HCT116 (cell line): ENCODE measurements around the gene NUDC. TPM values are rescaled to one million over a fixed set of nuclear protein-coding genes. Genes with fewer than 3 reads are reported as not detected.

Source experiments
- ATAC-seq: fragments of 200-7000 bp; cut with Tn5 transposase; 2 replicates; pipeline ENCODE4 v1.9.1; 2020; ENCODE audit warnings: mild to moderate bottlenecking, moderate library complexity
- BruUV-seq: library from RNA; stranded (reverse); fragments of 400-500 nt; replicated peaks from 2 replicates; lab custom pipeline; 2021; lab: Mats Ljungman, UMichigan
- CTCF ChIA-PET: fragments of 300-600 bp; sonication (Branson Sonifier 250); formaldehyde crosslinking; loops from one replicate; lab custom pipeline; 2021; ENCODE audit warnings: antibody characterized with exemption; lab: Charles Lee
- POLR2A ChIA-PET: fragments of 300-600, 350-600 bp; sonication (Branson Sonifier 250); formaldehyde crosslinking; loops from one replicate; lab custom pipeline; 2021; ENCODE audit warnings: antibody characterized with exemption; lab: Charles Lee
- RAD21 ChIA-PET, 2 experiments: fragments of 300-600 bp; sonication (Branson Sonifier 250); formaldehyde crosslinking; loops; one replicate each; lab custom pipeline; 2023; ENCODE audit warnings: low total read pairs in 2 of 2; ENCODE audit not compliant: uncharacterized antibody in 2 of 2, unreplicated experiment in 2 of 2, low non-redundant PET in 1 of 2; lab: Charles Lee
- DNase-seq: peaks from one replicate; pipeline ENCODE4 v3.0.0-alpha.2; 2010; ENCODE audit warnings: low read depth, low spot score
- H2AFZ ChIP-seq: fragments of 200-600 bp; shearing (Covaris generic), sonication (generic); 2 replicates; pipeline ENCODE4 v1.6.1; 2017; ENCODE audit warnings: low read depth, mixed run types, mixed read lengths, antibody characterized with exemption, low read length; ENCODE audit not compliant: poor library complexity, severe bottlenecking
- H3K27ac ChIP-seq: 2 replicates; pipeline ENCODE4 v1.5.1; 2012; ENCODE audit warnings: low read depth, low read length
- H3K27me3 ChIP-seq: fragments of 200-600 bp; sonication (generic); 2 replicates; pipeline ENCODE4 v1.6.1; 2016; ENCODE audit warnings: mixed run types, low read length, mixed read lengths; ENCODE audit not compliant: insufficient read depth
- H3K36me3 ChIP-seq, 2 experiments: fragments of 200-500 bp in 1 of 2; fragments of 200-600 bp in 1 of 2; sonication (Bioruptor generic) in 1 of 2; sonication (generic) in 1 of 2; 2 replicates each; pipeline versions ENCODE4 v1.5.1 to v1.6.1; 2014 to 2016; ENCODE audit warnings: low read length in 2 of 2, inconsistent platforms in 1 of 2, mixed read lengths in 1 of 2, mixed run types in 1 of 2; ENCODE audit not compliant: insufficient read depth in 2 of 2, control insufficient read depth in 1 of 2
- H3K4me1 ChIP-seq, 2 experiments: fragments of 200-600 bp in 1 of 2; sonication (generic) in 1 of 2; 2 replicates each; pipeline versions ENCODE4 v1.5.1 to v1.6.1; 2012 to 2017; ENCODE audit warnings: low read length in 2 of 2, inconsistent platforms in 1 of 2, mild to moderate bottlenecking in 1 of 2, mixed read lengths in 1 of 2, mixed run types in 1 of 2, moderate library complexity in 1 of 2; ENCODE audit not compliant: insufficient read depth in 2 of 2, control insufficient read depth in 1 of 2
- H3K4me2 ChIP-seq: fragments of 200-600 bp; sonication (generic); 2 replicates; pipeline ENCODE4 v1.6.1; 2017; ENCODE audit warnings: mixed run types, low read length, mixed read lengths
- H3K4me3 ChIP-seq, 2 experiments: fragments of 200-600 bp in 1 of 2; sonication (generic) in 1 of 2; replicated peaks in 1 of 2; 2 replicates each; pipeline ENCODE4 v1.5.1; 2011 to 2016; ENCODE audit warnings: low read length in 2 of 2, control low read depth in 1 of 2, low read depth in 1 of 2, mild to moderate bottlenecking in 1 of 2, mixed read lengths in 1 of 2, mixed run types in 1 of 2
- H3K79me2 ChIP-seq: fragments of 200-600 bp; sonication (generic); 2 replicates; pipeline ENCODE4 v1.6.1; 2017; ENCODE audit warnings: mild to moderate bottlenecking, mixed run types, low read length, moderate library complexity, mixed read lengths; ENCODE audit not compliant: insufficient read depth
- H3K9ac ChIP-seq: fragments of 200-600 bp; sonication (generic); 2 replicates; pipeline ENCODE4 v1.6.1; 2016; ENCODE audit warnings: low read length, mixed read lengths
- H3K9me2 ChIP-seq: fragments of 200-600 bp; sonication (generic), shearing (Covaris generic); 2 replicates; pipeline ENCODE4 v1.6.1; 2017; ENCODE audit warnings: mixed run types, mild to moderate bottlenecking, moderate library complexity; ENCODE audit not compliant: insufficient read depth
- H3K9me3 ChIP-seq, 2 experiments: fragments of 200-500 bp in 1 of 2; fragments of 200-600 bp in 1 of 2; sonication (Bioruptor generic) in 1 of 2; sonication (generic) in 1 of 2; 2 replicates each; pipeline ENCODE4 v1.6.1; 2014 to 2017; ENCODE audit warnings: low read length in 2 of 2, mixed read lengths in 2 of 2, inconsistent platforms in 1 of 2, low read depth in 1 of 2, mild to moderate bottlenecking in 1 of 2, mixed run types in 1 of 2, moderate library complexity in 1 of 2; ENCODE audit not compliant: control insufficient read depth in 1 of 2, insufficient read depth in 1 of 2
- H4K20me1 ChIP-seq: fragments of 200-600 bp; sonication (generic), shearing (Covaris generic); 2 replicates; pipeline ENCODE4 v1.6.1; 2017; ENCODE audit warnings: mixed run types, mild to moderate bottlenecking, moderate library complexity; ENCODE audit not compliant: insufficient read depth
- EGR1 ChIP-seq: IDR thresholded peaks from 2 replicates; pipeline ENCODE4 v1.6.1; 2012; ENCODE audit warnings: low read depth
- EZH2 ChIP-seq: fragments of 200-600 bp; sonication (generic); IDR thresholded peaks from 2 replicates; pipeline ENCODE4 v1.6.1; 2017; ENCODE audit warnings: antibody characterized with exemption, mixed run types
- EZH2phosphoT487 ChIP-seq: fragments of 200-600 bp; IDR thresholded peaks from 2 replicates; pipeline ENCODE4 v1.6.1; 2018; ENCODE audit warnings: antibody characterized with exemption, borderline replicate concordance
- FOSL1 ChIP-seq: IDR thresholded peaks from 2 replicates; pipeline ENCODE4 v1.6.1; 2012; ENCODE audit warnings: low read depth
- JUND ChIP-seq: IDR thresholded peaks from 2 replicates; pipeline ENCODE4 v1.6.1; 2012
- POLR2A ChIP-seq: IDR thresholded peaks from 2 replicates; pipeline ENCODE4 v1.7.0; 2011; ENCODE audit warnings: borderline replicate concordance; ENCODE audit not compliant: insufficient read depth, insufficient read length; ENCODE audit errors: extremely low read depth
- POLR2AphosphoS5 ChIP-seq: IDR thresholded peaks from 2 replicates; pipeline ENCODE4 v1.6.1; 2011; ENCODE audit warnings: mild to moderate bottlenecking, low read depth, low read length, moderate library complexity
- SIN3A ChIP-seq: IDR thresholded peaks from 2 replicates; pipeline ENCODE4 v1.6.1; 2012; ENCODE audit warnings: low read depth
- SP1 ChIP-seq: IDR thresholded peaks from 2 replicates; pipeline ENCODE4 v1.6.1; 2012; ENCODE audit warnings: low read depth
- SRF ChIP-seq: IDR thresholded peaks from 2 replicates; pipeline ENCODE4 v1.6.1; 2012; ENCODE audit warnings: low read depth
- TCF7L2 ChIP-seq: IDR thresholded peaks from 2 replicates; pipeline ENCODE4 v1.7.0; 2011; ENCODE audit warnings: borderline replicate concordance, inconsistent platforms; ENCODE audit not compliant: insufficient read depth, insufficient read length; ENCODE audit errors: extremely low read depth
- YY1 ChIP-seq: IDR thresholded peaks from 2 replicates; pipeline ENCODE4 v1.6.1; 2011; ENCODE audit warnings: low read length, low read depth, moderate library complexity, mild to moderate bottlenecking; ENCODE audit not compliant: insufficient replicate concordance; ENCODE audit errors: extremely low read depth
- ZFX ChIP-seq: fragments of 450-650 bp; IDR thresholded peaks from 2 replicates; pipeline ENCODE4 v1.6.1; 2017
- intact Hi-C: fragments of 100-400 bp; cut with micrococcal nuclease; formaldehyde crosslinking; loops from 2 replicates; pipeline ENCODE4 v1.10.0; 2022
- total RNA-seq: library from RNA; stranded (reverse); gene quantifications from one replicate; pipeline ENCODE4 v1.2.1, GENCODE V29; 2021; ENCODE audit not compliant: unreplicated experiment
- TF ChIP-seq, protein P1 (sequence below): IDR thresholded peaks from 2 replicates; pipeline ENCODE4 v1.6.1; 2012
- TF ChIP-seq, protein P2 (sequence below): IDR thresholded peaks from 2 replicates; pipeline ENCODE4 v1.6.1; 2011; ENCODE audit warnings: mild to moderate bottlenecking, low read length, moderate library complexity; ENCODE audit not compliant: insufficient replicate concordance; ENCODE audit errors: extremely low read depth
- TF ChIP-seq, protein P3 (sequence below): IDR thresholded peaks from 2 replicates; pipeline ENCODE4 v1.6.1; 2012
- TF ChIP-seq, protein P4 (sequence below), 3 experiments: fragments of 200-600 bp in 1 of 3; sonication (generic) in 1 of 3; IDR thresholded peaks in 2 of 3; conservative IDR thresholded peaks in 1 of 3; 2 replicates each; pipeline ENCODE4 v1.5.1; 2012 to 2017; ENCODE audit warnings: low read depth in 2 of 3, low read length in 2 of 3, antibody characterized with exemption in 1 of 3, borderline replicate concordance in 1 of 3, control low read depth in 1 of 3, mild to moderate bottlenecking in 1 of 3, mixed read lengths in 1 of 3, mixed run types in 1 of 3, moderate library complexity in 1 of 3; ENCODE audit not compliant: insufficient read depth in 1 of 3

The NUDC gene
- total RNA-seq, 1 experiment from 2014 or later = 119 TPM

DNA sequence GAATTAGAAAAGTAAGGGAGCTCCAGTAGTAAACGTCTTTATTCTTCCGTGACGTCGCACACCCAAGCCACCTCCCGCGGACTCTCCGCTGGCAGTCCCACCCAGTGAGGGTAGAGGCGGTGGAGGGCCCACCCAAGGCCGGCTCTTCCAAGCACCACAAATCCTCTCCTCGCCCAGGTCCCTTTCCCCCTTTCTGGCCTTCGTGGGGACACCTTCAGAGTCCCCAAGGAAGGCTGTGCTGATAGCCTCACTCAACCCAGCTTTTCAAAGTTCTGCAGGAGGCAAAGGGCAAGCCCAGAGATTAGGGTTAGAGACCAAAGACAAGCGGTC lies 31.1 kb upstream of the NUDC start:
- peak overlapping the region; percentile 99 for H3K4me2 ChIP-seq
- ATAC-seq (peak; percentile 43), DNase-seq (no peak)
- H3K9me2 ChIP-seq = no peaks in the 10 kb centered on the region
- intact Hi-C loops = no loop called here
- H3K4me1 ChIP-seq = peaks cover 4 to 19% of the 10 kb centered on the region in 2 experiments; a peak in 3 of 4 replicates
- TF ChIP-seq POLR2A (peak; percentile 9), SIN3A (no peak)
- H3K36me3 ChIP-seq = peaks cover 14 to 46% of the 10 kb centered on the region in 2 experiments; a peak in 3 of 4 replicates
- no peaks in the 10 kb centered on the region for H3K9me3 ChIP-seq
- H4K20me1 ChIP-seq = peaks cover 2% of the 10 kb centered on the region; the same call in 1 of the 2 replicates
- no peaks in the 10 kb centered on the region for H3K27me3 ChIP-seq
- ChIA-PET CTCF (interaction anchor here (0.6 to 1.5 kb wide), 5 partner anchors 10 to 351 kb away, joined by 3 to 6 read pairs (median 3); partner anchors contain the start of gene GPATCH3), RAD21 (interaction anchor here in 1 of 2 experiments (0.8 kb wide), 1 partner anchor 9 kb away, joined by 3 read pairs; no protein-coding TSS in a partner anchor), POLR2A (interaction anchor here (0.9 to 2.3 kb wide), 8 partner anchors 8 to 101 kb away, joined by 3 to 17 read pairs (median 4); partner anchors contain the start of gene GPATCH3)
- peak overlapping the region; percentile 84 for H3K9ac ChIP-seq
- no peak overlapping the region for H2AFZ ChIP-seq
- H3K27ac ChIP-seq = peak overlapping the region; percentile 86
- peaks cover 43% of the 10 kb centered on the region for H3K79me2 ChIP-seq
- H3K4me3 ChIP-seq = peak overlapping the region; percentile 81 to 93
- BruUV-seq = TSS peak; percentile 90

DNA sequence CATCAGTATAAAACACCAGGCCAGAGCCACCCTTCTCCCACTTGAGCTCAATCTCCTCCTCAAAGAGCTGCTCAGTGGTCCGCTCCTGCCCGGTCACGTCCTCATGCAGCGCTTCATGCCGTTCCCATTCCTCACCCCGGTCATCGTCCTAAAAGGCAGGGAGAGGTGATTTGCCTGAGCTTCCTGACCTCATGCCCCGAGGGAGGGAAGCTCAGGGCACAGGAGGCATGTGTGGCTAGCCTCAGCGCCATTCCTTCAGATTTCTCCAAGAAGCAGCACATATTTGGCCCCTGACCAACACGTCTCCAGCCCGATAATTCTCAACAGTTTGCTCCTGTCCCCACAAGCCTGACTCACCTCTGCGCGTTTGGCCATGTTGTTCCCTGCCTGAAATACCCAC lies 27.3 kb upstream of the NUDC start:
- Histone ChIP-seq H3K4me1 (peaks cover 4 to 16% of the 10 kb centered on the region in 2 experiments; a peak in 3 of 4 replicates), H3K27ac (no peak overlapping the region), H3K9me3 (no peaks in the 10 kb centered on the region), H4K20me1 (no peaks in the 10 kb centered on the region), H3K27me3 (no peaks in the 10 kb centered on the region), H3K9ac (no peak overlapping the region), H3K4me2 (no peak overlapping the region), H3K9me2 (no peaks in the 10 kb centered on the region), H3K4me3 (no peak overlapping the region), H2AFZ (no peak overlapping the region), H3K79me2 (peaks cover 39% of the 10 kb centered on the region), H3K36me3 (peaks cover 14 to 32% of the 10 kb centered on the region in 2 experiments; a peak in 3 of 4 replicates)
- RAD21 ChIA-PET = no interaction called here
- POLR2A ChIA-PET = no interaction called here
- BruUV-seq = no TSS peak
- DNase-seq (no peak), ATAC-seq (no peak)
- intact Hi-C loops = no loop called here
- CTCF ChIA-PET = no interaction called here
- no peak for TF ChIP-seq EGR1
- TF ChIP-seq SRF = no peak
- no peak for TF ChIP-seq FOSL1
- no peak for TF ChIP-seq TCF7L2
- TF ChIP-seq, protein P1, sequence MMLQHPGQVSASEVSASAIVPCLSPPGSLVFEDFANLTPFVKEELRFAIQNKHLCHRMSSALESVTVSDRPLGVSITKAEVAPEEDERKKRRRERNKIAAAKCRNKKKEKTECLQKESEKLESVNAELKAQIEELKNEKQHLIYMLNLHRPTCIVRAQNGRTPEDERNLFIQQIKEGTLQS = no peak
- no peak for TF ChIP-seq EZH2phosphoT487
- TF ChIP-seq, protein P2, sequence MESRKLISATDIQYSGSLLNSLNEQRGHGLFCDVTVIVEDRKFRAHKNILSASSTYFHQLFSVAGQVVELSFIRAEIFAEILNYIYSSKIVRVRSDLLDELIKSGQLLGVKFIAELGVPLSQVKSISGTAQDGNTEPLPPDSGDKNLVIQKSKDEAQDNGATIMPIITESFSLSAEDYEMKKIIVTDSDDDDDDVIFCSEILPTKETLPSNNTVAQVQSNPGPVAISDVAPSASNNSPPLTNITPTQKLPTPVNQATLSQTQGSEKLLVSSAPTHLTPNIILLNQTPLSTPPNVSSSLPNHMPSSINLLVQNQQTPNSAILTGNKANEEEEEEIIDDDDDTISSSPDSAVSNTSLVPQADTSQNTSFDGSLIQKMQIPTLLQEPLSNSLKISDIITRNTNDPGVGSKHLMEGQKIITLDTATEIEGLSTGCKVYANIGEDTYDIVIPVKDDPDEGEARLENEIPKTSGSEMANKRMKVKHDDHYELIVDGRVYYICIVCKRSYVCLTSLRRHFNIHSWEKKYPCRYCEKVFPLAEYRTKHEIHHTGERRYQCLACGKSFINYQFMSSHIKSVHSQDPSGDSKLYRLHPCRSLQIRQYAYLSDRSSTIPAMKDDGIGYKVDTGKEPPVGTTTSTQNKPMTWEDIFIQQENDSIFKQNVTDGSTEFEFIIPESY = no peak
- TF ChIP-seq EZH2 = no peak
- no peak for TF ChIP-seq JUND
- TF ChIP-seq, protein P3, sequence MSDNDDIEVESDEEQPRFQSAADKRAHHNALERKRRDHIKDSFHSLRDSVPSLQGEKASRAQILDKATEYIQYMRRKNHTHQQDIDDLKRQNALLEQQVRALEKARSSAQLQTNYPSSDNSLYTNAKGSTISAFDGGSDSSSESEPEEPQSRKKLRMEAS = no peak
- TF ChIP-seq POLR2AphosphoS5 = no peak
- TF ChIP-seq ZFX = no peak
- no peak for TF ChIP-seq YY1
- TF ChIP-seq, protein P4, sequence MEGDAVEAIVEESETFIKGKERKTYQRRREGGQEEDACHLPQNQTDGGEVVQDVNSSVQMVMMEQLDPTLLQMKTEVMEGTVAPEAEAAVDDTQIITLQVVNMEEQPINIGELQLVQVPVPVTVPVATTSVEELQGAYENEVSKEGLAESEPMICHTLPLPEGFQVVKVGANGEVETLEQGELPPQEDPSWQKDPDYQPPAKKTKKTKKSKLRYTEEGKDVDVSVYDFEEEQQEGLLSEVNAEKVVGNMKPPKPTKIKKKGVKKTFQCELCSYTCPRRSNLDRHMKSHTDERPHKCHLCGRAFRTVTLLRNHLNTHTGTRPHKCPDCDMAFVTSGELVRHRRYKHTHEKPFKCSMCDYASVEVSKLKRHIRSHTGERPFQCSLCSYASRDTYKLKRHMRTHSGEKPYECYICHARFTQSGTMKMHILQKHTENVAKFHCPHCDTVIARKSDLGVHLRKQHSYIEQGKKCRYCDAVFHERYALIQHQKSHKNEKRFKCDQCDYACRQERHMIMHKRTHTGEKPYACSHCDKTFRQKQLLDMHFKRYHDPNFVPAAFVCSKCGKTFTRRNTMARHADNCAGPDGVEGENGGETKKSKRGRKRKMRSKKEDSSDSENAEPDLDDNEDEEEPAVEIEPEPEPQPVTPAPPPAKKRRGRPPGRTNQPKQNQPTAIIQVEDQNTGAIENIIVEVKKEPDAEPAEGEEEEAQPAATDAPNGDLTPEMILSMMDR (IDR thresholded peaks at IDR 0.05 in 2 of 3, conservative IDR thresholded peaks at IDR 0.05 in 1 of 3; ENCODE audit: borderline replicate concordance in 1 of 3, insufficient read depth in 1 of 3, low read depth in 2 of 3, low read length in 2 of 3) = no peak
- no peak for TF ChIP-seq SP1
